ENCODE measurements around the gene ST6GALNAC3. TPM values are rescaled to one million over a fixed set of nuclear protein-coding genes. Genes with fewer than 3 reads are reported as not detected.

The ST6GALNAC3 gene
- total RNA-seq, 4 donors from 2014 or later, result 2.8 to 3.5 (median 3.4) TPM

DNA sequence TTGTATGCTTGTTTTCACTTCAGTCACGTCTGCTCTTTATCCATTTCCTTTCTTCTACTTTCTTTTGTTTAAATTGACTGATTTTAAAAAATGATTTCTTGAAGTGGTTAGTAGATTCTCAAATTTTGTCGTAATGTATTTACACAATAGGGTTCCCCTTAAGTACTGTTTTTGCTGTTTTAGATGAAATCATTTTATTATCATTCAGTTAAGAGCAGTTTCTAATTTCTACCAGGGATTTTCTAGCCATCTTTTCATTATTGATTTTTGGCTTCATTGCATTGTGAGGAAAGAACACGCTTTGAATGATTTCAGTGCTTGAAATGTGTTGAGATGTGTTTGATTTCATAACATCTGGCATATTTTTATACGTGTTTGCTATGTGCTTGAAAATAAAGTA, 27.0 kb downstream of the ST6GALNAC3 start:
- H3K27me3 ChIP-seq, result no peaks in the 10 kb centered on the region
- no peaks in the 10 kb centered on the region for H3K9me3 ChIP-seq
- H3K4me3 ChIP-seq, result no peak overlapping the region
- H3K36me3 ChIP-seq, result no peaks in the 10 kb centered on the region
- H3K4me1 ChIP-seq, result no peaks in the 10 kb centered on the region
- no peak overlapping the region for H3K27ac ChIP-seq
- TF ChIP-seq, protein P1, sequence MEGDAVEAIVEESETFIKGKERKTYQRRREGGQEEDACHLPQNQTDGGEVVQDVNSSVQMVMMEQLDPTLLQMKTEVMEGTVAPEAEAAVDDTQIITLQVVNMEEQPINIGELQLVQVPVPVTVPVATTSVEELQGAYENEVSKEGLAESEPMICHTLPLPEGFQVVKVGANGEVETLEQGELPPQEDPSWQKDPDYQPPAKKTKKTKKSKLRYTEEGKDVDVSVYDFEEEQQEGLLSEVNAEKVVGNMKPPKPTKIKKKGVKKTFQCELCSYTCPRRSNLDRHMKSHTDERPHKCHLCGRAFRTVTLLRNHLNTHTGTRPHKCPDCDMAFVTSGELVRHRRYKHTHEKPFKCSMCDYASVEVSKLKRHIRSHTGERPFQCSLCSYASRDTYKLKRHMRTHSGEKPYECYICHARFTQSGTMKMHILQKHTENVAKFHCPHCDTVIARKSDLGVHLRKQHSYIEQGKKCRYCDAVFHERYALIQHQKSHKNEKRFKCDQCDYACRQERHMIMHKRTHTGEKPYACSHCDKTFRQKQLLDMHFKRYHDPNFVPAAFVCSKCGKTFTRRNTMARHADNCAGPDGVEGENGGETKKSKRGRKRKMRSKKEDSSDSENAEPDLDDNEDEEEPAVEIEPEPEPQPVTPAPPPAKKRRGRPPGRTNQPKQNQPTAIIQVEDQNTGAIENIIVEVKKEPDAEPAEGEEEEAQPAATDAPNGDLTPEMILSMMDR (IDR thresholded peaks at IDR 0.05), result no peak
- no peak for TF ChIP-seq POLR2A (IDR thresholded peaks at IDR 0.05)
- DNase-seq, result no peak

DNA sequence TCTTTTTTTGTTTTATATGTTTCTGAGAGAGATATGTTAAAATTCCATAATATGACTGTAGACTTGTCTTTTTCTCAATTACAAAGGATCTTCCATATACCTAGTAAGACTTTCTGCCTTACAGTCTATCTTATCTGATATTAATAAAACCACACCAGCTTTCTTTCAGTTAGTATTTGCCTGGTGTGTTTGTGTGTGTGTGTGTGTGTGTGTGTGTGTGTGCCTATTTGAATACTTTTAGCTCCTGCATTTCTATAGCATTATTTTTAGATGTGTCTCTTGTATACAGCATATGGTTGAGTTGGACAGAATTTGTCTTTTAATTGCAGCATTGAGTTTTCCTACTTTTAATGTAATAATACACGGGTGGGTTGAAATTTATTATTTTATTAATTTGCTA, 27.5 kb downstream of the ST6GALNAC3 start:
- H3K4me3 ChIP-seq, result no peak overlapping the region
- TF ChIP-seq POLR2A (IDR thresholded peaks at IDR 0.05), result no peak
- TF ChIP-seq, protein P1 (IDR thresholded peaks at IDR 0.05), result no peak
- H3K9me3 ChIP-seq, result no peaks in the 10 kb centered on the region
- no peaks in the 10 kb centered on the region for H3K4me1 ChIP-seq
- DNase-seq, result no peak
- H3K36me3 ChIP-seq, result no peaks in the 10 kb centered on the region
- H3K27ac ChIP-seq, result no peak overlapping the region
- H3K27me3 ChIP-seq, result no peaks in the 10 kb centered on the region

DNA sequence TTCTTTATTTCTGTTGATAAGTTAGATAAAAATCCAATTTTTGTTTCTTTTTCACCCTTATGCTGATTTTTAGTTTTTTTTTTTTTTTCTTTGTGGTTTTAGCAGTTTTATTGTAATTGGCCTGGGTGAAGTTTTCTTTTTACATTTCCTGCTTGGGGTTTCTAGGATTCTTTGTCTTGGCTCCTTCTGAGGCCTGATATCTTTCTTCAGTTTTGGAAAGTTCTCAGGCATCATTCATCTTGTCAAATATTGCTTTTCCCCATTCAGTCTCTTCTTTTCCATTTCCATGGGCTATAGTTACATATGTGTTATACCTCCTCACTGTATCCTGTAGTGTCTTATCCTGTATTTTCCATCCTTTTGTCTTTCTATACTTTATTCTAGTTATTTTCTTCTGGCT, 28.5 kb downstream of the ST6GALNAC3 start:
- no peak for DNase-seq
- H3K4me1 ChIP-seq, result no peaks in the 10 kb centered on the region
- no peak overlapping the region for H3K27ac ChIP-seq
- TF ChIP-seq, protein P1 (IDR thresholded peaks at IDR 0.05), result no peak
- no peak for TF ChIP-seq POLR2A (IDR thresholded peaks at IDR 0.05)
- no peaks in the 10 kb centered on the region for H3K27me3 ChIP-seq
- no peak overlapping the region for H3K4me3 ChIP-seq
- no peaks in the 10 kb centered on the region for H3K9me3 ChIP-seq
- H3K36me3 ChIP-seq, result no peaks in the 10 kb centered on the region

DNA sequence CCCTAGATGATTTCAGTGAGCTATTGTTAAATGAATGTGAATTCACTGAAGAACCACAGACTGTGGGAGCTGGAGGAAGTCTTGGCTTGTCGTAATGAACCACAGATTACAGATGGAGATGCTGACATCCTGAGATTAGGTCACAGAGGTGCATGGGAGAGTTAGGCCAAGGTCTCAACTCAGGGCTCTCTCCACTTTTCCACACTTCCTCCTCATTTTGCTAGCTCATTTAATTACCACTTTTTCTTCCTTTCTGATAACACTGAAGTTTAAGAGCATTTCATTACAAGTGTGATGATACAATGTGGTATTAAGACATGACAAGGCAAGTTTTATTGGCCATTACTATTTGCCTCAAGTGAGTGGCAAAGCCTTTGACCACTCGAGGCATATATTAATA, 30.8 kb downstream of the ST6GALNAC3 start:
- Histone ChIP-seq H3K9me3 (no peaks in the 10 kb centered on the region), H3K4me3 (no peak overlapping the region), H3K27me3 (no peaks in the 10 kb centered on the region), H3K27ac (no peak overlapping the region), H3K4me1 (no peaks in the 10 kb centered on the region), H3K36me3 (no peaks in the 10 kb centered on the region)
- no peak for TF ChIP-seq POLR2A (IDR thresholded peaks at IDR 0.05)
- TF ChIP-seq, protein P1 (IDR thresholded peaks at IDR 0.05), result no peak
- no peak for DNase-seq

DNA sequence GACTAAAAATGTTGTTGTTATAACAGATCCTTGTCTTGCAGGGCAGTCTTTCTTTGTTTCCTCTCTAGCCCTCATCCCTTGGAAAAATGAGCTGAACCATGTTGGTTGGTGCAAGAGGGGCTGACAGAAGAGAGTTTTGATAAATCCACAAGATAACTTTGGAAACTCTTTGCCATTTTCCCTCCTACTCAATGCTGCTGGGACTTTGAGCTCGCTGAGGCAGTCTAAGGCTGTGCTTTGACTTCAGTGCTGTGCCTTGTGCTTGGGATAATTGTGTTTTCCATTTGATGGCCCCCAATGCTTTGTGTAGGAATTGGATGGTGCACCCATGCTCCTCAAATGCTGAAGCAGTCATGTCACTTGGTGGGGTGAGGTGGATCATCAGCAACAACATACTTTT, 31.7 kb downstream of the ST6GALNAC3 start:
- H3K4me3 ChIP-seq, result no peak overlapping the region
- H3K4me1 ChIP-seq, result no peaks in the 10 kb centered on the region
- no peaks in the 10 kb centered on the region for H3K9me3 ChIP-seq
- TF ChIP-seq, protein P1 (IDR thresholded peaks at IDR 0.05), result no peak
- TF ChIP-seq POLR2A (IDR thresholded peaks at IDR 0.05), result no peak
- H3K27me3 ChIP-seq, result no peaks in the 10 kb centered on the region
- no peak overlapping the region for H3K27ac ChIP-seq
- DNase-seq, result no peak
- no peaks in the 10 kb centered on the region for H3K36me3 ChIP-seq

DNA sequence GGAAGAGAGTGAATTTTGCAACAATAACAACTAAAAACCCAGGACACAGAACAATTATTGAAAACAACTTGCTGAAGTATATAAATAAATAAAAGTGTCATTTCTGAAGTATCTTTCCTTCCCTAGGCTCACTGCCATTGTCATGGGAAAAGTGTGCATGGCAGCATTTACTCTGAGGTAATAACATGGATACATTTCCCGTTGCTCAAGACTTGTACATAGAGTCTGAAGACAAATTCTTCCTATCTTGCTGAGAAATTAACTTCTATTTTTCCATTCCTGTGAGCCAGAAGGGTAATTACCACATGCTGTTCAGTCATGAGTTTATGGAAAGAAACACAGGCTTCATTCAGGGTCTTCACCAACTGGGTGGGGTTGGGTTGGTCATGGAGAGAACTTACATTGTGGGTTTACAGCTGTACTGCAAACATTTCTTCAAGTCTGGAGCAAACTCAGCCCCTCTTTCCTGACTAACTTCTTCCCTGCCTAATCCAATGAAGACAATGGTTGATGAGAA, 32.2 kb downstream of the ST6GALNAC3 start:
- TF ChIP-seq, protein P1 (IDR thresholded peaks at IDR 0.05), result no peak
- no peak for TF ChIP-seq POLR2A (IDR thresholded peaks at IDR 0.05)
- Histone ChIP-seq H3K36me3 (no peaks in the 10 kb centered on the region), H3K4me1 (no peaks in the 10 kb centered on the region), H3K4me3 (no peak overlapping the region), H3K27ac (no peak overlapping the region), H3K27me3 (no peaks in the 10 kb centered on the region), H3K9me3 (no peaks in the 10 kb centered on the region)
- no peak for DNase-seq
